Measurements from ENCODE around the gene SLC5A2.
"Not testable (repeated sequence)": the region's sequence is repeated elsewhere in the genome, so short reads cannot be mapped to it uniquely, and the experiment has no call there.

SLC5A2 gene

DNA sequence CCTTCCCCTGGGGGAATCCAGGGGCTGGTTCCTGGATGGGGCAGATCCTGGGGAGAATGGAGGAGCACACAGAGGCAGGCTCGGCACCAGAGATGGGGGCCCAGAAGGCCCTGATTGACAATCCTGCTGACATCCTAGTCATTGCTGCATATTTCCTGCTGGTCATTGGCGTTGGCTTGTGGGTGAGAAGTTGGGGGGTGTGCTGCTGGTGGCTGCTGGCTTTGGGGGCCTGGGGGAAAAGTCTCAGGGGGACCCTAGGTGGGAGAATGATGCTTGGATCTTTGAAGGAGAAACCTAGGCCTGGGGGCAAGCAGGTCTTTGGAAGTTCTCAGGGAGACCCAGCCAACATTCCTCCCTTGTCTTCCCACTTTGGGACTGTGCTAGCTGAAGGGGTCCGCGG lies at the start of gene SLC5A2:
Gene SLC5A2 (plus strand): TSS at position 43 of the 400 bp plus-strand sequence. CDS start 14 bp downstream, at position 57.
- DNase-seq, result no peak

DNA sequence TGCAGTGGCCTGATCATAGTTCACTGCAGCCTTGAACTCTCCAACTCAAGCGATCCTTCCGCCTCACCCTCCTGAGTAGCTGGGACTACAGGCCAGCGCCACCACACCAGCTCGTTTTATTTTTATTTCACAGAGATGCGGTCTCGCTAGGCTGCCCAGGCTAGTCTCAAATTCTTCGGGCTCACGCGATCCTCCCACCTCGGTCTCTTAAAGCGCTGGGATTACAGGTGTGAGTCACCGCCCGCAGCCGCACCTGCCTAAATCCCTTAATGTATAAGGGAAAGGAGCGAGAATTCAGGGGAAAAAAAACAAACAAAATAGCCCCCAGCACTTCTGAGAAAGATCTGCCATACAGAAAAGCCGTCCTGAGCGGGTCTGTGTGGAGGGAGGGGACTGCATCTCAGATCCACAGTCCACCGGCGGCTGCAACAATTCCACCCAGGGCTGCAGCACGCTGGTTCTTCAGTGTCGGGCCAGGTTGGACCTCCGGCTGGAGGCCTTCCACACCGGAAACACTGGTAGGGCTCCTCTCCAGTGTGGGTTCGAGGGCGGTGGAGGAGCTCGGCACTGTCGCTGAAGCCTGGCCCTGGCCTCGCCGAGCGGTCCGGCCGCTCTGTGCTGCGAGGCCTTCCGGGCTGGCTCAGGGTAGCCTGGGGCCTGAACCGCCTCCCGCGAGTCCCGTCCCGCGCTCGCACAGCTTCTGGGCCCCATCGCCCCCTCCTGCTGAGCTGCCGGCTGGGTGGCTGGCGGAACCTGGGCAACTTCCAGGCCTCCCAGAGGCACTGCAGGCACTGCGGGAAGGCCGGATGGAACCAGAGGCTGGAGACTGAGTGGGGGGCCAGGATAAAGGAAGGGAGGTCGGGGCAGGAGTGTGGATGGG lies 47.3 kb upstream of the SLC5A2 start:
- no peak for DNase-seq

DNA sequence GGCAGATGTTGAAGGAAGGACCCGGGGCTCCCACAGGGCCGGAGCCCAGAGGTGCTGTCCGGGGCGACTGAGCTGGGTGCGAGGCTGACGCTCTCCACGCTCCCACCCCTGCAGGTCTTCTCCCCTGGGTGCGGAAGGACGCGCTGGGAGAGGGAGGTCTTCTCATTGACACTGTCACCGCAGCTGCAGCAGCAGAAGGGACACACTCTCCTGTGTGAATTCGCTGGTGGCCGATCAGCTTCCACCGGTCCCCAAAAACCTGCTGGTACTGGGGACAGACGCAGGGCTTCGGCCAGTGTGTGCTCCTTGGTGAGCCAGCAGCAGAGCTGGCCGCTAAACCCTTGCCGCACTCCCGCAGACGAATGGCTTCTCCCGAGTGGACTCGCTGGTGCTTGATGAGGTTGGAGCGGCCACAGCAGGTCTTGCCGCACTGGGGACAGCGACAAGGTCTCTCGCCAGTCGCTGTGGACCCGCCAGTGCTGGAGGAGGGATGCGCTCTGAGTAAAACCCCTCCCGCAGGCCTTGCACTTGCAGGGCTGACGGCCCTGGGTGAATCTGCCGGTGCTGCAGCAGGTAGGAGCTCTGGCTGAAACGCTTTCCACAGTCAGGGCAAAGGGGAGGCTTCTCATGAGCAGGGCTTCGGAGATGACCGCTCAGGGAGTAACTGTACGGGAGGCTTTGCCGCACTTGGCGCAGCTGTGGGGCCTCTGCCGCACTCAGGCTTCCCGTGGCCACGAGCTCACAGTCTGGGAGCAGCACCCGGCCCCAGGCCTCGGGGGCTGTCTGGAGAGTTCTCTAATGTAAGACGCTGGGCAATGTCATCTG lies 46.5 kb upstream of the SLC5A2 start:
- no peak for DNase-seq

DNA sequence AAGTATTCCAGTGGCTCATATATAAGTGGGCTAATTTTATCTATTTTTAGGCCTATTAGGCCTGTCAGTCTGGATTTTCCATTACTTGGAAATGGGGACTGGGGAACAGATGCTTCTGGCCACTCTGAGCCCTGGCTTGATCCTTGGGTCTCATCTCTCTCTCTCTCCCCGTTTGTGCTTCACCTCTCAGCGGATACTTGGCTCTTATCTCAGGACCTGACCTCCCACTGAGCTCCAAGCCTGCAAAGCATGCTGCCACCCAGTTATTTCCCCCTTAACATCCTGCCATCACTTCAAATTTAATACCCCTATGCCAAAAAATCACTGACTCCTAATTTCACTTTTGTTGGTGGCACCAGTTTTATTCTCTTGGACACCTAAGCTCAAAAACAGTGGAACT lies 44.5 kb upstream of the SLC5A2 start:
- no peak for DNase-seq

DNA sequence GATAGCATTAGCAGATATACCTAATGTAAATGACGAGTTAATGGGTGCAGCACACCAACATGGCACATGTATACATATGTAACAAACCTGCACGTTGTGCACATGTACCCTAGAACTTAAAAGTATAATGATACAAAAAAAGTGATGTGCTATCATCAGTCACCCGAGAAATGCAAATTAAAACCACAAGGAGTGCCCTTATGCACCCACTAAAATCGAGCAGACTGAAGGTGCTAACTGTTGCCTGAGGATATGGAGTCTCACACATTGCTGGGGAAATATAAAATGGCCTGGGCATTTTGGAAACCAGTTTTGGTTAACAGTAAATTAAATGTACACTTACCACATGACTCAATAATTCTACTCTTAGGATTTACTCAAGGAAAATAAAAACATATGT lies 43.9 kb upstream of the SLC5A2 start:
- DNase-seq, result not testable (repeated sequence)

DNA sequence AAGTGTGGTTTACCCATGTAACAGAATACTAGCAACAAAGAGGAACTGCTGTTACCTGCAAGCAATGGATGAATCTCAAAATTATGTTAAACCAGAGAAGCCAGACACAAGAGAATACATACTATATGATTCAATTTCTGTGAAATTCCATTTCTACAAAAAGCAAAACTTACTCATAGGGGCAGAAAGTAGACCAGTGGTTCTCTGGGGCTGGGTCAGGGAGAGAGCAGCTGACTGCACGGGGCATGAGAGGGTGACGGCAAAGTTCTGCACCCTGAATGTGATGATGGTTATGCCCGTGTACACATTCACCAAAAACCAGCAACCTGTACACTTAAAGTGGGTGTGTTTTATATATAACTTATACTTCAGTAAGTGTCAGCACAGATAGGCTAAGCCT lies 43.4 kb upstream of the SLC5A2 start:
- DNase-seq, result no peak

DNA sequence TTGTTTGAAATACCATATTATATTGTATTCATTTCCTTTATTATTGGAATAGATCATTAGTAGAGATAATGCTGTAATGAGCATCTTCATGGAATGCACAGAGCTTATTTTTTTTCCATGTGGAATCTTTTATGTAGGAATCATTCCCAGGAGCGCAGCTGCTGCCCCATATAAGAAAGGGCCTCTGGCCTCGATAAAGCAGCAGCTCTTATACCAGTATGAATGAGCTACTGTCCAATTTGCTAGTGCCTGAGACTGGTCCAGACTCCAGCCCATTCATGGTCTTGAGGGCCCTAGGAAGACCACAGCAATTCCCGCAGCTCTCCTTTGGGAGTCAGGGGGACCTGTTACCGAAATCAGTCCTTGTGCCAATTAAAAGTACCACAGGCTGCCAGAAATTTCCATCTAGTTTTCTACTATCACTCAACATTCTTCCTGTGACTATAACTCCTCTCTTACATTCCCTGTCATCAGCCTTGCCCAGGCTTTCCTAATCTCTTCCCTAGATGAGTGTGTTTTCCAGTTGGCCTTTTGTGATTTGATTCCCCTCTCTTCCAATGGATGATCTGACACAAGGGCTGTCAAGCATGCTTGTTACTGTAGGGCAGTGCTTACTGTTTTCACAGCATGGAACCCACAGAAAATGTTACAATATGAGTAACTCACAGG lies 42.3 kb upstream of the SLC5A2 start:
- no peak for DNase-seq

DNA sequence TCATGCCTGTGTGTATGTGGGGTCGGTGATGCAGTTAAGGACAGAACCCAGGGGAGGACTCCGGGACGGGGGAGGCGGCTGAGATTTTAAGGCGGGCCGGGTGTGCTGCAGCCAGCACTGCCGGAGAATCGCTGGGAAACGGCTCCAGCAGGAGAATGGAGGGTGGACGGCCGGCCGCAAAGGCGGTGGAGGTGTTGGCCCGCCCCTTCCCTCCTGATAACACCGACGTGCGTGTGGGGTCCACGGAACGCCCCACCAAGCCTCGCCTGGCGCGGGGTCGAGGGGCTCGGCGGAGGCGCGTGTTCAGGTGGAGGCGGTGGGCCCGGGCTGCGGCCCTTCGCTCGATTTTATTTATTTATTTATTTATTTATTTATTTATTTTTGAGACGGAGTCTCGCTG lies 41.0 kb upstream of the SLC5A2 start:
- DNase-seq, result no peak

DNA sequence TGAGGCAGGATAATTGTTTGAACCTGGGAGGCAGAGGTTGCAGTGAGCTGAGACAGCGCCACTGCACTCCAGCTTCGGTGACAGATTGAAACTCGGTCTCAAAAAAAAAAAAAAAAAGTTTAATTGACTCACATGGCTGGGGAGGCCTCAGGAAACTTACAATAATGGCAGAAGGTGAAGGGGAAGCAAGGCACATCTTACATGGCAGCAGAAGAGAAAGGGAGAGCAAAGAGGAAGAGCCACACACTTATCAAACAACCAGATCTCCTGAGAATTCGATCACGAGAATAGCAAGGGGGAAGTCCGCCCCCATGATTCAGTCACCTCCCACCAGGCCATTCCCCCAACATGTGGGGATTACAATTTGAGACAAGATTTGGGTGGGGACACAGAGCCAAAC lies 37.0 kb upstream of the SLC5A2 start:
- not testable (repeated sequence) for DNase-seq

DNA sequence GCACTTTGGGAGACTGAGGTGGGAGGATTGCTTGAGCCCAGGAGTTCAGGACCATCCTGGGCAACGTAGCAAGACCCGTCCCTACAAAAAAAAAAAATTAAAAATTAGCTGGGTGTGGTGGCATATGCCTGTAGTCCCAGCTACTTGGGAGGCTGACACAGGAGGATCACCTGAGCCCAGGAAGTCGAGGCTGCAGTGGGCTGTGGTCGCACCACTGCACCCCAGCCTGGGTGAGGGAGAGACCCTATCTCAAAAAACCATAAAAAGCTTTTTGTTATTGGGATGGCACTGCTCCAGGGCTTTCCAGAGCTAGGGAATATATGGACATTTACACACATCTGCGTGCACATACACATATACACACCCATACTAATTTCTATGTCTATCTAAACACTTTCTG lies 31.7 kb upstream of the SLC5A2 start:
- DNase-seq, result no peak

DNA sequence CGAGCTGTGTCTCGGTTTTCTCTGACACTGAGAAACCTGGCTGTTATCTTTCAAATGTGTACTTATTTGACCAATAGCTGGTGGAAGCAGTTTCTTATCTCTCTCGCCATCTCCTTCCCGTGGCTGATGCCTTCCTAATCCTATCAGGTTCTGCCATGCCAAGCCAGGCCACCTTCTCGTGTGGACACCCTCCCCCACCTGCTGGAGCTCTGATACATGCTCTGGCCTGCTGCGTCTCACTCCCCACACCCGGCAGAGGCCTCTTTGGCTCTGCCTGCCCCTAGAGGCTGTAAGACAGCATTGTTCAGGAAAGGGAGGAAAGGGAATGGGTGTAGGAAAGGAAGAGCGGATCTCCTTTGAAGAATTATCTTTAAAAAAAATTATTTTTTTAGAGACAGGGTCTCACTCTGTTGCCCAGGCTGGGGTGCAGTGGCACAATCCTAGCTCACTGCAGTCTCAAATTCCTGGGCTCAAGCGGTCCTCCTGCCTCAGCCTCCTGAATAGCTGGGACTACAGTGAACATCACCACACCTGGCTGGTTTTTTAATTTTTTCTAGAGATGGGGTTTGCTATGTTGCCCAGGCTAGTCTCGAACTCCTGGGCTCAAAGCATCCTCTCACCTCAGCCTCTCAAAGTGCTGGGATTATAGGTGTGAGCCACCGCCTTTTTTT lies 31.1 kb upstream of the SLC5A2 start:
- DNase-seq, result no peak

DNA sequence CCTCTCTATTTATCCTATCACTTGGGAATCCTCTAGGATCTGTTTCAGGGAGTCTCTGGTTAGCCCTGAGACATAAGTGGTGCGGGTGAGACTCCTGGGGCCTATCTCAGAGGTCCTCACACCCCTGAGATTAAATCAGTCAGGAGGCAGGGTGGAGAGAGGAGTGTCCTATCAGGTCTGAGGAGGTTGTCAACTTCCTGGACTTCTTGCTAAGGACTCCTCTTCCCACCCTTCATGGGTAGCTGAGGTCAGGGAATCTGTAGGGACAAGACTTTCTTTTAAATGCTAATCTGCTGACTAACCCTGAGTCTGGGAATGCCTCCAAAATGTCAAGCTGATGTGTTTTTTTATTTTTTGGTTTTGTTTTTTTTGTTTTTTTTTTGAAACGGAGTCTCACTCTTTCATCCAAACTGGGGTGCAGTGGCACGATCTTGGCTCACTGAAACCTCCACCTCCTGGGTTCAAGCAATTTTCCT lies 30.3 kb upstream of the SLC5A2 start:
- no peak for DNase-seq

DNA sequence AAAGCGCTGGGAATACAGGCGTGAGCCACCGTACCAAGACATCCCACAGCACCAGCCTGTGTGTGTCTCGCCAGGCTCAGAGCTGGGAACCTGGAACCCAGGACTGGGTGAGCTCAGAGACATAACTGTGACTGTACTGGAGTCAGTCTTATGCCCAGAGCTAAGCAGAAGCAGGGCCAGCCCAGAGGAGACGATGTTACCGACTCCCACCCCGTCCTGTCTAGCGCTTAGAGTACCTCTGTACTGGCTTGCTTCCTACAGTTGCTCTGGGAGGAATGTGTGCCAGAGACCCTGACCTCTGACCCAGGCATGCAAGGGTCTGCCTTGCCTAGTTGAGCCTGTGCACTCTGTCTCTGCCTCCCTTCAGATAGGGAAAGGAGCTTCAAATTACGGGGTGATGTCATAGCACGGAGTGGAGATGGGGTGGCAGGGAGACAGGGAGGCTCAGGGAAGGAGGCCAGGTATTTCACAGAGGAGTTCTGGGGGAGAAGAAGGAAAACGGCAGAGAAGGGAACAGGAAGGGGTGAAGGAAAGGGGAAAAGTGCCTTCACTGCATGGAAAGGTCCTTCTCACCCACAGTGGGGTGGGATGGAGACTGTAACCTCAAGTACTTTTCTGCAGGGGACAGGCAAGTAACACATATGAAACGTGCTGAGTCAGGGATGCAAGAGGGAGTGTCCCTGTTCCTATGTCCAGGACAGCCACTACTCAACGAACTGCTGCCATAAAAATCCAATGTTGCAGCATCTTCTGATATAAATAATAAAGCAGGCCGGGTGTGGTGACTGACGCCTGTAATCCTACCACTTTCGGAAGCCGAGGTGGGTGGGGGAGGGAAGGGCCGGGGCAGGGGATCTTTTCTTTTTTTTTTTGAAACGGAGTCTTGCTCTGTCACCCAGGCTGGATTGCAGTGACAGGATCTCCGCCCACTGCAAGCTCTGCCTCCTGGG lies 29.4 kb upstream of the SLC5A2 start:
- DNase-seq, result no peak

DNA sequence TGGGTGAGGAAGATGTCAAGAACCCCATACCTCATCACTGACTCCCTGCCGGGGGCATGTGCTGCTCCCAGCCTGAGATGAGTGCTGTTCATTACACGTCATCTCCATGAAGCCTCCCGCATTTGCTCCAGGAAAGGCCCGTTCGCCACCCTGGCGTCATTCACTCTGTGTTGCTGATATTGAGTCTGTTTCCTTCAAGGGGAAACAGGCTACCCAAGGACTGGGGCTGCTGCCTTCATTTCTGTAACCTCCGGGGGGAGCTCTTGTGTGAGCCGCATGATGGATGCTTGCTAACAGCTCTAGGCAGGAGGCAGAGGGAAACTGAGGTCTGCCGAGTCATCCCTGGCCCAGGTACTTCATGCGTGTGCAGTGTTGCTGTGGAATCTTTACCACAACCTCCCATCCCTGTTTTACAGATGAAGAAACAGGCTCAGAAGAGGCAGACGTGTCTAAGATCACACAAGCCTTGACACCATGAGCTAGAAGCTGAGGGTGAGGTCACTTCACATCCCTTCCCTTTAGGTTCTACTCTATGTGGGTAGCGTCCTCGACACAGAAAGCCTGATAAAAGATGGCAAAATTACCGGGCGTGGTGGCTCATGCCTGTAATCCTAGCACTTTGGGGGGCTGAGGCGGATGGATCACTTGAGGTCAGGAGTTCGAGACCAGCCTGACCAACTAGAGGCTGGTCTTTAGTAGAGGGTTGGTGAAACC lies 27.2 kb upstream of the SLC5A2 start:
- no peak for DNase-seq

DNA sequence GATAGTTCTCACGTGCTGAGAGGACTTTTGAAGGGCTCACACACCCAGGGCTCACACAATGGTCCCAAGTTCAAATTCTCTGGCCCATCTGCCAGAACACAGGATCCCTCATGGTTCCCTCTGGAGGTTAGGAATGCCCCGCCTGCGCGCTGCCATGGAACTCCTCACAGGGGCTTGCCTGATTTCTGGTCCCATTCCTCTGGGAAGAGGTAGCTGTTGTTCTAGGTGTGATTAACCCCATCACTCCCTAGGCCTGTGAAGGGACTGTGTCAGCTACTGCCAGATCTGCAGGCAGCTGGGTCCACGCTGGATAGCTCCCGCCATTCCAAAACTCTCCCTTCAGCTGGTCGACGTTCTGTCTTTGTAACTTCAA lies 25.9 kb upstream of the SLC5A2 start:
- no peak for DNase-seq

DNA sequence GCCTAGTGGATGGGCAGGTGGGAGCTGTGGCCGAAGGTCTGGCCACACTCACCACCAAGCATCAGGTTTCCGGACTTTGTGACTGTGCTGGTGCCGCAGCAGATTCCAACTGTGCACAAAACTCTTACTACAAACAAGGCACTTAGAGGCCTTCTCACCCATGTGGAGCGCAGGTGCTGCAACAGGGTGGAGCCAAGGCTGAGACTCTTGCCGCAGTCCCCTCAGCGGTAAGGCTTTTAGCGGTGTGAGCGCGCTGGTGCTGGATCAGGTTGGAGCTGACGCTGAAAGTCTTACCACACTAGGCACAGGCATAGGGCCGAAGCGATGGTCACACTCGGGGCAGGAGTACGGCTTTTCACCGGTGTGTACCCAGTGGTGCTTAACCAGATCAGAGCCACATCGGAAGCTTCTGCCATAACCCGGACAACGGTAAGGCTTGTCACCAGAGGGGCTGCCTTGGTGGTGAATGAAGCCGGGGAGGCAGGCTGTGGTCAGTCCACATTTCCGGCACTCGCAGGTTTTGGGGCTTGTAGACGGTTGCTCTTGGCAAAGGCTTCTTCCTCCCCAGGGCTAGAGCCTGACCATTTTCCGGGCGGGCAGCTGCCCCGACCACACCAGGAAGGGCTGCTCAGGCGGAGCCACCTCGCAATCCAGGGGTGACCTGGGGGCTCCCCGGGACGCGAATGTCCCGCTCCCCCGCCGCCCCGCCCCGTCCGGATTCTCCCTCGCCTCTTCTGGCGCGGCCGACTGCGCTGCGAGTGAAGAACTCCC lies 24.7 kb upstream of the SLC5A2 start:
- no peak for DNase-seq

DNA sequence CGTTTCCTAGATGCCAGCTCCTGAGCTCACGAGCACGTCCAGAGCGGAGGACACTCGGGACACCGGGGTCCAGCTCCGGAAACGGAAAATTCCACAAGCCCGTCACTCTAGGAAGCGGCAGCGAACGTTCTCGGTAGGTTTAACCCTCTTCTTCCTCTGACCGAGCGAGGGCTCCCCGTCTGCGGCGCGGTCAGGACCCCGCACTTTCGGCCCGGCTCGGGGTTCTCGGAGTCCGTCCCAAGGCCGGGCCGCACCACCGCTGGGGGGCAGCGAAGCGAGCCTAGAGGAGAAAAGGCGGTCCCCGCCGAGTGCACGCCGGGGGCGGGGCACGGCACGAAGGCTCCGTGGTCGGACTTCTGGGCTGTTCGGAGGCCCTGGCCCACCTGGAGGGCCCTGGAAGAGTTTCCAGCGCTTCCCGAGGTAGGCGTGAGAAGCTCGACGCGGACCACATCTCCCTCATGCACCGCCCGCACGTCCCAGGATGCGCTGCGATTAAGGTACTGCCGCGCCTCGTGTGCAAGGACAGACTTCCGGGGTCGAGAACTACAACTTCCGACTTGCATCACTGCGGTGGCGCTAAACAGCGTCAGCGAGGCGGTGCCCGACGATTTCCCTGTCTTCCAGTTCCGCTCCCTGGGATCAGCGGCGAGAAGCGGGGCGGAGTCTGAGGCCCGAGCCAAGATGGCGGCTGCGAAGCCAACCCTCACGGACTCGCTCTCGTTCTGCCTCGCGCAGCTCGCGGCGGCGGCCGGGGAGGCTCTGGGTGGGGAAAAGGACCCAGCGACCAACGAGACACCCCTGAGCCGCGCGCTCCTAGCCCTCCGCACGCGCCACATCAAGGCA lies 23.9 kb upstream of the SLC5A2 start, which contains the start of gene ARMC5:
Gene ARMC5 (plus strand): TSS at position 658 of the 843 bp plus-strand sequence. CDS start 24 bp downstream, at position 682.
- DNase-seq, result peak; percentile 85

DNA sequence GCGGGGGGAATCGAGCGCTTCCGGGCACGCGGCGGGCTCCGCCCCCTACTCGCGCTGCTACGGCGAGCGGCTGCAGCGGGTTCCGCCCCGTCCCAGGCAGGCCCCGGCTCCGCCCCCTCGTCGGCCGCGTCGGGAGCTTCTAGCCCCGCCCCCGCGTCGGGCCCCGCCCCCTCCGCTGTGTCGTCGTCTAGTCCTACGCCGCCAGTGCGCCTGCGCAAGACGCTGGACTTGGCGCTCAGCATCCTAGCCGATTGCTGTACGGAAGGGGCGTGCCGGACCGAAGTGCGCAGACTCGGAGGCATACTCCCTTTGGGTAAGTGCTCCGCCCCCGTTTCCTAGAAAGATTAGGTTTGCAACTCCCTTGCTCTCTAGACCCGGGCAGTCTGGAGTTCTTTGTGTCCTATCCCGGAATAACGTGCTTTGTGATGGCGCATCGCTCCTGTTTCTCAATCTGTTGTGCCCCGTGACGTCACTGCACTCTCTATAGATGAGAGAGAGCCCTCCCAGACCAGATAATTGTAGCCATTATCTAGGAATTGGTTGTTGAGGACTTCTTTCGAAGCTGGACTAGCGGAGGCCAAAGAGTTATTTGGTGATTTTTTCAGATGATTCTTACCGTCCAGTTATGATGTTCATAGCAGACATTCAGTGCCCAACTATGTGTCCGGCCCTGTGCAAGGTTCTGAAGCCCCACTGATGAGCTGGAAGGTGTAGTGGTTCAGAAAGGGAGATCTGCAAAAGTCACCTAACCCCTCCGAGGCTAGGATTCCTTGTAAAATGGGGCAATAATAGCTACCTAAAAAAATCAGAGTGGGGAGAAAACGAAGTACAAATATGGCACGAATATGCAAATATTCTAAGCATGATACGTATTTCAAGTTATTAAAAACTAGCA lies 23.0 kb upstream of the SLC5A2 start:
- DNase-seq, result peak; percentile 99
